A549 (cell line): ENCODE data around the gene GALNT16. TPM values are rescaled to one million over a fixed set of nuclear protein-coding genes. Genes with fewer than 3 reads are reported as not detected.
"Not testable (repeated sequence)": the region's sequence is repeated elsewhere in the genome, so short reads cannot be mapped to it uniquely, and the experiment has no call there.

Experiments
- ATAC-seq, 2 experiments: fragments of 200-7000 bp in 1 of 2; fragments of >200 bp in 1 of 2; cut with Nextera tagmentation in 1 of 2; cut with Tn5 transposase in 1 of 2; 3 replicates each; pipeline versions ENCODE4 v1.8.0 to v1.9.1; 2018 to 2020; ENCODE audit warnings: mild to moderate bottlenecking in 1 of 2, moderate library complexity in 1 of 2
- CTCF ChIA-PET: fragments of 300-600 bp; sonication (Branson Sonifier 250); formaldehyde crosslinking; extraction: SDS; loops from one replicate; lab custom pipeline; 2021; ENCODE audit warnings: antibody characterized with exemption, inconsistent platforms; lab: Yijun Ruan, JAX
- POLR2A ChIA-PET: fragments of 350-600 bp; formaldehyde crosslinking; extraction: SDS; loops from one replicate; lab custom pipeline; 2021; ENCODE audit warnings: antibody characterized with exemption, inconsistent platforms; lab: Yijun Ruan, JAX
- DNase-seq, 2 experiments: peaks; one replicate each; pipeline versions ENCODE4 v3.0.0 to v3.0.0-alpha.2; 2011 to 2016; ENCODE audit warnings: low read depth in 1 of 2, low spot score in 1 of 2
- FAIRE-seq: peaks from 2 replicates; lab custom pipeline; 2011; peaks lifted over from hg19 to GRCh38; lab: Jason Lieb, UNC
- H3K27ac ChIP-seq, 2 experiments: fragments of >200 bp; sonication (Bioruptor Twin); formaldehyde crosslinking; 3 replicates each; pipeline ENCODE4 v1.5.1; 2016 to 2017
- H3K4me1 ChIP-seq: fragments of >200 bp; sonication (Bioruptor Twin); formaldehyde crosslinking; 3 replicates; pipeline ENCODE4 v1.6.1; 2016
- H3K4me2 ChIP-seq: fragments of >200 bp; sonication (Bioruptor Twin); formaldehyde crosslinking; 3 replicates; pipeline ENCODE4 v1.6.1; 2016
- H3K4me3 ChIP-seq: fragments of >200 bp; sonication (Bioruptor Twin); formaldehyde crosslinking; 3 replicates; pipeline ENCODE4 v1.5.1; 2016
- H3K9me3 ChIP-seq: fragments of >200 bp; sonication (Bioruptor Twin); formaldehyde crosslinking; 3 replicates; pipeline ENCODE4 v1.6.1; 2016
- CEBPB ChIP-seq, 2 experiments: fragments of >200 bp in 1 of 2; sonication (Bioruptor Twin) in 1 of 2; formaldehyde crosslinking in 1 of 2; IDR thresholded peaks; 2 replicates each; pipeline ENCODE4 v1.6.1; 2012 to 2016
- EHF ChIP-seq: fragments of 250-450 bp; sonication (Bioruptor Pico); IDR thresholded peaks from 2 replicates; pipeline ENCODE4 v1.5.0; 2020; ENCODE audit warnings: mild to moderate bottlenecking
- ELK1 ChIP-seq: fragments of 150-350 bp; IDR thresholded peaks from 2 replicates; pipeline ENCODE4 v1.6.1; 2014; ENCODE audit warnings: low read depth, mild to moderate bottlenecking, low read length
- ESRRA ChIP-seq: fragments of 150-350 bp; IDR thresholded peaks from 2 replicates; pipeline ENCODE4 v1.6.1; 2014; ENCODE audit warnings: mild to moderate bottlenecking, low read length, borderline replicate concordance
- FOSB ChIP-seq: fragments of 250-450 bp; sonication (Bioruptor Pico); IDR thresholded peaks from 2 replicates; pipeline ENCODE4 v1.5.0; 2020; ENCODE audit warnings: mild to moderate bottlenecking, moderate library complexity
- FOXS1 ChIP-seq: fragments of 250-450 bp; sonication (Bioruptor Pico); IDR thresholded peaks from 2 replicates; pipeline ENCODE4 v1.5.0; 2020; ENCODE audit warnings: mild to moderate bottlenecking, moderate library complexity
- HDAC2 ChIP-seq: fragments of 200-600 bp; sonication (generic); IDR thresholded peaks from 2 replicates; pipeline ENCODE4 v1.6.1; 2016
- HEYL ChIP-seq: fragments of 250-450 bp; sonication (Bioruptor Pico); IDR thresholded peaks from 2 replicates; pipeline ENCODE4 v1.8.0; 2021; ENCODE audit warnings: mild to moderate bottlenecking, moderate library complexity
- HOXB5 ChIP-seq: fragments of 250-450 bp; sonication (Bioruptor Pico); IDR thresholded peaks from 2 replicates; pipeline ENCODE4 v1.5.0; 2020; ENCODE audit warnings: mild to moderate bottlenecking, moderate library complexity
- KDM5A ChIP-seq: fragments of 200-600 bp; sonication (generic); IDR thresholded peaks from 2 replicates; pipeline ENCODE4 v1.6.1; 2016; ENCODE audit warnings: antibody characterized with exemption, mild to moderate bottlenecking
- POLR2AphosphoS2 ChIP-seq: conservative IDR thresholded peaks from 2 replicates; pipeline ENCODE4 v1.6.1; 2012; ENCODE audit warnings: low read length, improper control_type of control experiment, inconsistent platforms
- RAD21 ChIP-seq, 2 experiments: fragments of >200 bp in 1 of 2; sonication (Bioruptor Twin) in 1 of 2; formaldehyde crosslinking in 1 of 2; IDR thresholded peaks in 1 of 2; conservative IDR thresholded peaks in 1 of 2; 2 replicates in 1 of 2; 3 replicates in 1 of 2; pipeline ENCODE4 v1.6.1; 2012 to 2018; ENCODE audit warnings: inconsistent platforms in 1 of 2
- RFX5 ChIP-seq: fragments of 450-650 bp; IDR thresholded peaks from 2 replicates; pipeline ENCODE4 v1.7.1; 2014; ENCODE audit warnings: antibody characterized with exemption, mild to moderate bottlenecking, moderate library complexity
- RNF2 ChIP-seq: fragments of 200-600 bp; sonication (generic); IDR thresholded peaks from 2 replicates; pipeline ENCODE4 v1.6.1; 2016; ENCODE audit warnings: low read depth, mild to moderate bottlenecking, antibody characterized with exemption, moderate library complexity, borderline replicate concordance
- SMC3 ChIP-seq: fragments of >200 bp; sonication (Bioruptor Twin); formaldehyde crosslinking; IDR thresholded peaks from 3 replicates; pipeline ENCODE4 v1.6.1; 2018; ENCODE audit warnings: inconsistent platforms
- TP53 ChIP-seq: fragments of 250-450 bp; sonication (Bioruptor Pico); IDR thresholded peaks from 2 replicates; pipeline ENCODE4 v1.5.0; 2021; ENCODE audit warnings: mild to moderate bottlenecking, moderate library complexity
- WGBS: methylation state at CpG from one replicate; pipeline ENCODE4 v1.1.6; 2017; ENCODE audit errors: missing lambda C conversion rate; 5-methylcytosine and 5-hydroxymethylcytosine counted together
- polyA plus RNA-seq, 4 experiments: library from polyadenylated mRNA; depleted of rRNA in 3 of 4; stranded (reverse); fragments of >200 nt; fragmentation: RNase III in 1 of 4; extraction: RNeasy Plus Mini Kit Qiagen cat#74134 plus additional on column Dnase treatment in 1 of 4; gene quantifications; 2 replicates in 3 of 4; 3 replicates in 1 of 4; pipeline ENCODE4 v1.2.3, GENCODE V29; 2011 to 2017

The GALNT16 gene
- polyA plus RNA-seq, 2 of the 4 experiments (the other 2 are of a cell fraction), result 2.8 to 3.4 TPM

GRCh38 chr14:69378274-69378673 lies 118.3 kb downstream of the GALNT16 start (continued):
- TF ChIP-seq HDAC2 (no peak), POLR2AphosphoS2 (no peak), KDM5A (no peak)

- no peak overlapping the region for H3K4me3 ChIP-seq
- DNase-seq, result no peak
- H3K4me2 ChIP-seq, result no peak overlapping the region
- no peak for FAIRE-seq
- TF ChIP-seq RFX5 (no peak), TP53 (CRISPR knock-in tag) (no peak), CEBPB (IDR thresholded peaks at IDR 0.05) (peak in 1 of 2 experiments; percentile 25; a peak in 1 of 4 replicates)
- H3K9me3 ChIP-seq, result no peaks in the 10 kb centered on the region
- WGBS, result 97% methylated on average over 3 of the region's 3 CpGs
- H3K4me1 ChIP-seq, result no peaks in the 10 kb centered on the region
- ChIA-PET CTCF (interaction anchor here (0.8 to 1.5 kb wide), 3 partner anchors 10 to 127 kb away, joined by 3 to 5 read pairs (median 4); partner anchors contain the start of gene GALNT16), POLR2A (no interaction called here)
- ATAC-seq, result no peak
- no peak overlapping the region for H3K27ac ChIP-seq
Measured at GRCh38 chr14:69387311-69387710, 127.4 kb downstream of the GALNT16 start.

- H3K27ac ChIP-seq, ATAC-seq, CTCF ChIA-PET, H3K4me3 ChIP-seq, FAIRE-seq, H3K9me3 ChIP-seq, DNase-seq, H3K4me1 ChIP-seq, H3K4me2 ChIP-seq: not testable (repeated sequence)
- TF ChIP-seq CEBPB (IDR thresholded peaks at IDR 0.05), result 0 out of 4 replicates have a peak, but pooled peaks of 1 of the 2 experiments have one; percentile 4
- POLR2A ChIA-PET, result interaction anchor here (0.7 kb wide), 1 partner anchor 68 kb away, joined by 3 read pairs; no protein-coding TSS in a partner anchor
- WGBS, result 82% methylated on average over 8 of the region's 8 CpGs
Measured at GRCh38 chr14:69391400-69391799, 131.4 kb downstream of the GALNT16 start.

- ChIA-PET CTCF (no interaction called here), POLR2A (no interaction called here)
- ATAC-seq (no peak), FAIRE-seq (no peak), DNase-seq (no peak)
- H3K4me1 ChIP-seq, result peaks cover 14% of the 10 kb centered on the region
- H3K27ac ChIP-seq, result no peak overlapping the region
- WGBS, result 63% methylated on average over 3 of the region's 3 CpGs
- no peak overlapping the region for H3K4me2 ChIP-seq
- TF ChIP-seq ELK1 (no peak), RNF2 (no peak), SMC3 (no peak), FOSB (no peak), HEYL (CRISPR knock-in tag) (no peak), HOXB5 (CRISPR knock-in tag) (no peak), EHF (no peak), FOXS1 (CRISPR knock-in tag) (no peak), ESRRA (no peak), RAD21 (conservative IDR thresholded peaks at IDR 0.05 in 1 of 2, IDR thresholded peaks at IDR 0.05 in 1 of 2) (no peak)
- no peak overlapping the region for H3K4me3 ChIP-seq
- H3K9me3 ChIP-seq, result no peaks in the 10 kb centered on the region
Measured at GRCh38 chr14:69392481-69392880, 132.5 kb downstream of the GALNT16 start.

GRCh38 chr14:69395929-69396328 lies 136.0 kb downstream of the GALNT16 start:
- CTCF ChIA-PET, result interaction anchor here (1.1 kb wide), 2 partner anchors 11 to 153 kb away, joined by 3 read pairs; no protein-coding TSS in a partner anchor
- no peak for TF ChIP-seq FOXS1 (CRISPR knock-in tag)
- TF ChIP-seq CEBPB (IDR thresholded peaks at IDR 0.05), result 0 out of 4 replicates have a peak, but pooled peaks of 1 of the 2 experiments have one; percentile 12
- no peaks in the 10 kb centered on the region for H3K9me3 ChIP-seq
- DNase-seq, result no peak
- H3K4me1 ChIP-seq, result peaks cover 28% of the 10 kb centered on the region
- no peak overlapping the region for H3K4me3 ChIP-seq
- H3K27ac ChIP-seq, result no peak overlapping the region
- no peak for ATAC-seq
- FAIRE-seq, result no peak
- H3K4me2 ChIP-seq, result peak overlapping the region; percentile 99
- WGBS, result 92% methylated on average over 4 of the region's 4 CpGs
- POLR2A ChIA-PET, result no interaction called here
